Thyroid gland (tissue), 4 donors: Measurements from ENCODE around the gene THAP4.

ENCODE experiments used
- POLR2A ChIP-seq, 2 donors: fragments of 450-650 bp; IDR thresholded peaks; one replicate each; pipeline ENCODE4 v1.6.1; 2017; ENCODE audit warnings: antibody characterized with exemption in 2 of 2, mild to moderate bottlenecking in 2 of 2, moderate library complexity in 1 of 2
- TF ChIP-seq, protein P1 (sequence below), 6 experiments: fragments of 200-600 bp in 3 of 6; fragments of 450-650 bp in 3 of 6; sonication (generic) in 3 of 6; IDR thresholded peaks; one replicate each; pipeline ENCODE4 v1.5.1; 2016 to 2019; ENCODE audit warnings: antibody characterized with exemption in 6 of 6, mild to moderate bottlenecking in 2 of 6, inconsistent platforms in 1 of 6, moderate library complexity in 1 of 6

DNA sequence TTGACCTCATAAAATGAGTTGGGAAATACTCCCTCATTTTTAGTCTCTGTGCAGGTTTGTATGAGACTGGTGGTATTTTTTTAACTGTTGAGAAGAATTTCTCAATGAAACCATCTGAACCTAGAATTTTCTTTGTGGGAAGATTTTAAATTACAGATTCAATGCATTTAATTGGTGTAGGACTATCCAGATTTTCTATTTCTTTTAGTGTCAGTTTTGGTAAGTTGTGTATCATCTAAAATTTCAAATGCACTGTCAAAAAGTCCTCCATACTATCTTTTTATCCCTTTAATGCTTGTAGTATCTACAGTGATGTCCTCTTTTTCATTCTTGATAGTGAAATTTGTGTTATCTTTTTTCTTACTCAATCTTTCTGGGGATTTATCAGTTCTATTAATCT lies 80.2 kb downstream of the THAP4 start:
- TF ChIP-seq, protein P1, sequence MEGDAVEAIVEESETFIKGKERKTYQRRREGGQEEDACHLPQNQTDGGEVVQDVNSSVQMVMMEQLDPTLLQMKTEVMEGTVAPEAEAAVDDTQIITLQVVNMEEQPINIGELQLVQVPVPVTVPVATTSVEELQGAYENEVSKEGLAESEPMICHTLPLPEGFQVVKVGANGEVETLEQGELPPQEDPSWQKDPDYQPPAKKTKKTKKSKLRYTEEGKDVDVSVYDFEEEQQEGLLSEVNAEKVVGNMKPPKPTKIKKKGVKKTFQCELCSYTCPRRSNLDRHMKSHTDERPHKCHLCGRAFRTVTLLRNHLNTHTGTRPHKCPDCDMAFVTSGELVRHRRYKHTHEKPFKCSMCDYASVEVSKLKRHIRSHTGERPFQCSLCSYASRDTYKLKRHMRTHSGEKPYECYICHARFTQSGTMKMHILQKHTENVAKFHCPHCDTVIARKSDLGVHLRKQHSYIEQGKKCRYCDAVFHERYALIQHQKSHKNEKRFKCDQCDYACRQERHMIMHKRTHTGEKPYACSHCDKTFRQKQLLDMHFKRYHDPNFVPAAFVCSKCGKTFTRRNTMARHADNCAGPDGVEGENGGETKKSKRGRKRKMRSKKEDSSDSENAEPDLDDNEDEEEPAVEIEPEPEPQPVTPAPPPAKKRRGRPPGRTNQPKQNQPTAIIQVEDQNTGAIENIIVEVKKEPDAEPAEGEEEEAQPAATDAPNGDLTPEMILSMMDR (IDR thresholded peaks at IDR 0.05) = no peak
- TF ChIP-seq POLR2A (IDR thresholded peaks at IDR 0.05) = no peak
